ENCODE results near the gene TNFAIP3. TPM values are rescaled to one million over a fixed set of nuclear protein-coding genes. Genes with fewer than 3 reads are reported as not detected.
A peak's percentile ranks its signal among the peaks of the same experiment; 100 is the strongest.

Gene TNFAIP3
- polyA plus RNA-seq, 6 donors from 2014 or later = 4.0 to 48.4 (median 33.8) TPM

DNA sequence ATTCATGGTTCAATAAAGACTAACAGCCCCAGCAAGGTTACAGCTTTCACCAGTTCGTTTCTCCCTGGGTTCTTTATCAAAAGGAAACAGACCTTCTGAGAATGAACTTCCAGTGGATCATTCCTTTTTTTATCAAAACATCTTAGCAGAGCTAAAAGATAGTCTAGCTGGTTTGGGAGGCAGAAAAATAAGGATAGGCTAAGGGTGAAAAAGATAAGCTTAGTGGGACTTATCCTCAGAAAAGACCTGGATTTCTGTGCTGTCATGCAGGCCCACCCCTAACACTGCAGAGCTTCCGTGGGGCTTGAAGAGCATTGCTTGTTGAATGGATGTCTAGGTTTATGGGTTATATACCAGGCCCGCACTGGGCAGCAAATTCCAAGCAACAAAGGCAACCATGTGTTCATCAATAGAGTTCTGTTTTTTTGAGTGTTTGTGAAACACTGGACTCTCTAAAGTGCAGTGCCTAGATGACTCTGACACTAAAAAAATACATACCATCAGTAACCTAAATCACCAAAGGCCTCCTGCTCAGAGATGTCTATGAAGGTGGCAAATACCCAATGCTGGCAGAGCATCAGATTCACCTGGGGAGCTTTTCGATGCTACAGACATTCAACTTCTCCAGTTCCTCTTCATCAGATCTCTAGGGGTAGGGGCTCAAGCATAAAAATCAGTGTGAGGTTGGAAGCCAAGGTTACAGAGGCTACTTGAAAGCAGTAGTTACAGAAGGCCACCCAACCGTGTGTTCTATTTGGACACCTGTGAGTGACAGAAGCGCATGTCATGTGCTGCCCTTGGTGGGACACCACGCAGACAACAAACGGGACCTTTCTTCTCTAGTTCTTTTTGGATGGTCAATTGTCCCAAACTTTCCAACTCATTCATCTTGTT lies 53.0 kb downstream of the TNFAIP3 start:
- peak; percentile 48 for DNase-seq
- Mint-ChIP-seq H3K4me1 (peaks cover 24 to 39% (median 27%) of the 10 kb centered on the region in 3 donors), H3K36me3 (no peaks in the 10 kb centered on the region), H3K9me3 (no peaks in the 10 kb centered on the region), H3K27ac (peak overlapping the region in 5 of 6 donors; percentile 30 to 88 (median 68)), H3K27me3 (no peaks in the 10 kb centered on the region), H3K4me3 (peak overlapping the region in 2 of 8 donors; percentile 9 to 67)
- peak; percentile 88 to 89 for ATAC-seq (ENCODE audit: low read depth in 2 of 2)

DNA sequence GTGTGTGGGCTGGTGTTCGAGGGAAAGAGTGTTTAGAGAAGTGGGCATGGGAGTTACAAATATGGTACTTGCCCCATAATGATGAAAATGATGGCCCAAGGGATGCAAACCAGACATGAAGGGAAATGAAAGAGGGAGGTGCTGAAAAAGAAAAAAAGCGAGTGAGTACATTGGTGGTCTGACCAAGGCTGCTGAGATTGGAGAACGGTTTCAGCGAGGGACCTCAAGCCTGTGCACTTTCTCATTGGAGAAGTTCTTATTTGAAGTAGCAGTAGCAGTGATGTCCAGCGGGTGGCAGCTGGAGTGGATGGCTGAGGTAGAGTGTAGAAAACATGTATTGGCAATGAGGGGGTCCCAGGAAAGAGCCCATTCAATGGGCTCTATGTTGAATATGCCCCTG lies 54.8 kb downstream of the TNFAIP3 start:
- Mint-ChIP-seq H3K36me3 (no peaks in the 10 kb centered on the region), H3K4me3 (peak overlapping the region in 2 of 8 donors; percentile 13 to 26), H3K9me3 (no peaks in the 10 kb centered on the region), H3K27me3 (no peaks in the 10 kb centered on the region), H3K4me1 (peaks cover 38 to 51% (median 39%) of the 10 kb centered on the region in 3 donors), H3K27ac (peak overlapping the region in 5 of 6 donors; percentile 8 to 82 (median 29))
- peak; percentile 59 to 62 for ATAC-seq (ENCODE audit: low read depth in 2 of 2)
- no peak for DNase-seq

DNA sequence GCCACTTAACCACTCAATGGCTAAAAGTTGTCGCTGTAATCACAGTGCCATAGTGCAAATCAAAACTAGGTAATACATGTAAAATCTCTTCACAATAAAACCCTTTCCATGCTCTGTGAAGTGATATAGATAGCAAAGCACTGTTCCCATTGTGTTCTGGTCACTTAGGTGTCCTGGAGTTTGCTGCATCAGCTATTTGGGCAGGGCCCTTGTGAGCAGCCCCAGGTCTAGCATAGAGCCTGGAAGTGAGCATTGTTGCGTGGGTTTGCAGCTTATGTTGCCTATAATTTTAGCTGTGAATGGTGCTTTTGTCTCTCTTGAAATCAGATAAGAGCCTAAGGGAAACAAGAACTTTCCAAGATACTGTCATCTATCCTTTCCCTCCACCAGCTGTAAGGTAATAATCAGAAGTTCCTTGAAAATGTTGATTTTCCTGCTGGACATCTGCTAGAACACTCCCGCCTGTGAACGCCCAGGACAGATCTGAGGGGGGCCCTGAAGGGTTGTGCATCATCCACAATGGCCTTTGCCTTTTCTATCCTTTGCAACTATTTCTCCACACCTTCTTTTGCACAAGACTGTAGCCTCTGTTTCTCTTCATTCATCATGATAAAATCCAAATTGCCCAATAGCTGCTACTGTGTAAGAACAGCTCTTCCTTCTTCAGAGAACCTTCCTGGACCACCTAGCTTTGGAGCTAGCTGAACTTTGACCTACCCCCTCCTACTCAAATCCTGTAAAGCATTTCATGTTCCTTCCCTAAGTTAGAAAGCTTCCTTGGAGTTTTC lies 57.0 kb downstream of the TNFAIP3 start:
- Mint-ChIP-seq H3K27ac (peak overlapping the region in 4 of 6 donors; percentile 25 to 90 (median 66)), H3K9me3 (no peaks in the 10 kb centered on the region), H3K27me3 (no peaks in the 10 kb centered on the region), H3K36me3 (no peaks in the 10 kb centered on the region), H3K4me1 (peaks cover 54 to 72% (median 59%) of the 10 kb centered on the region in 3 donors), H3K4me3 (no peak overlapping the region)
- DNase-seq = no peak
- no peak for ATAC-seq (ENCODE audit: low read depth in 2 of 2)

DNA sequence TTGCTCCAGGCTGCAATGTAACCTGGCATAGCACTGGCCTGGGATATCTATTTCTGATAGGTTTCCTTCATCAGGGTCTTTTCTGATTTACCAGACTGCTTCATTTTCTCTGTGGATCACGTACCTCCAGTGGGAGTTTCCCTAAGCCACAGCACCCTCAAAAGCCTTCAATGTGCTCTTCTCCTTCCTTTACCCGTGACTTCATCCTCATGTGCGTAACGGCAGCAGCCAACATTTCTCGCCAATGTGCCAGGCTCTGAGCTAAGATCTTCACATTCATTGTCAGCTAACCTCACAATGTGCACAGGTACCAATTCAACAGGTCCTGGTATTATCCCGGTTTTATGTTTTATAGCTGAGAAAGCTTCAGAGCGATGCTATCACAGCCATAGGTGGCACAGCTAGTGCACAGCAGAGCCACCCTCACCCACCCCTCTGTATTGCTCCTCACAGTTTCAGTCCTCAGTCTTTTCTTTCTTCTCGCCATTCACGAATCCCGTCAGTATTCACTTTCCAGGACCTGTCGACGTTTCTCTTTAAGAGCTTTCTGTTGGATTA lies 58.2 kb downstream of the TNFAIP3 start:
- DNase-seq = no peak
- H3K36me3 Mint-ChIP-seq = no peaks in the 10 kb centered on the region
- no peaks in the 10 kb centered on the region for H3K9me3 Mint-ChIP-seq
- ATAC-seq (ENCODE audit: low read depth in 2 of 2) = no peak
- H3K27me3 Mint-ChIP-seq = no peaks in the 10 kb centered on the region
- no peak overlapping the region for H3K4me3 Mint-ChIP-seq
- H3K4me1 Mint-ChIP-seq = peaks cover 47 to 68% (median 53%) of the 10 kb centered on the region in 3 donors
- peak overlapping the region in 3 of 6 donors; percentile 39 to 79 (median 39) for H3K27ac Mint-ChIP-seq

DNA sequence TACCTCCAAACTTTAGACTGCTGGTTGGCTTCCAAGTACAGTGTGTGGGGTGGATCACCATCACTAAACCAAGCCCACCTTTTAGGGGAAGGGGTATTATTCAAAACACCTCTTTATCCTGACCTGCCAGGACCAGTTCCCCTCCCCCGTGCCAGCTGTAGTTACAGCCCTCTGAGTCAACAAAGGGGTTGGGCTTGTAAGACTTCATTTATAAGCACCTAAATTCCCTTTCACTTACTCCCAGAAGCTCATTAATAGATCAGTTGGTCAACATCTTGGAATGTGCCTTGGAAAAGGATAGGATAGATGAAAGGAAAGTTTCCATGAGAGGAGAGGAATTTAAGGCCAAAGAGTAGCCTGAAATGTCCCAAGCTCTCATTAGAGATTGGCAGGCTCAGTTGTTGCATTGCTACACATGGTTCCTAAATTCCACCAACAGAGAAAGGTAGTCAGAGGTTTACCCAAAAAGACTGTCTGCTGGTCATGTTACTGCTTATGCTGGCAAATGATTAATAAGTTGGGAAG lies 59.2 kb downstream of the TNFAIP3 start:
- DNase-seq (no peak), ATAC-seq (ENCODE audit: low read depth in 2 of 2) (no peak)
- peak overlapping the region; percentile 9 to 99 (median 56) for H3K27ac Mint-ChIP-seq

DNA sequence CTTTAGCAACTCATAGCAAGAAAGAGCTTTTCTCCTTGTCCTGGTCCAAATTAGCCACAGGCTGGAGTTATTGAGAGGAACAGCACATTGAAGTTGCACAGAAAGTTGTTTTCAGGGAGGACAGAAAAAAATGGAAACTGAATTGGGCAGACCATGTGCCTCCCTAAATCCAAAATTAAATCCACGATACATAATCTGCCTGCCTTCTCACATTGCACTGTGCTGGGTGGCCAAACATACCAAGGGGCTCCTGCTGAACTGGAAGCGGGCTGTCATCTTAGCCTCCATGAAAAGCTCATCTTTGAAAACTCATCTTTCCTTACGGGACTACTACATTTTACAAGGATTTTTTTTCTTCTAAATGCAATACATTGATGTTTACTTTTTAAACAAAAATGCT lies 59.9 kb downstream of the TNFAIP3 start:
- Mint-ChIP-seq H3K27ac (peak overlapping the region in 5 of 6 donors; percentile 83 to 99 (median 97)), H3K36me3 (no peaks in the 10 kb centered on the region), H3K27me3 (no peaks in the 10 kb centered on the region), H3K4me3 (peak overlapping the region in 5 of 8 donors; percentile 6 to 84 (median 72)), H3K4me1 (peaks cover 37 to 50% (median 39%) of the 10 kb centered on the region in 3 donors), H3K9me3 (no peaks in the 10 kb centered on the region)
- no peak for ATAC-seq (ENCODE audit: low read depth in 2 of 2)
- no peak for DNase-seq

More for the DNA sequence above, 59.2 kb downstream of the TNFAIP3 start:
- Mint-ChIP-seq H3K27me3 (no peaks in the 10 kb centered on the region), H3K9me3 (no peaks in the 10 kb centered on the region), H3K36me3 (no peaks in the 10 kb centered on the region), H3K4me1 (peaks cover 40 to 57% (median 46%) of the 10 kb centered on the region in 3 donors), H3K4me3 (peak overlapping the region in 2 of 8 donors; percentile 6 to 84)

DNA sequence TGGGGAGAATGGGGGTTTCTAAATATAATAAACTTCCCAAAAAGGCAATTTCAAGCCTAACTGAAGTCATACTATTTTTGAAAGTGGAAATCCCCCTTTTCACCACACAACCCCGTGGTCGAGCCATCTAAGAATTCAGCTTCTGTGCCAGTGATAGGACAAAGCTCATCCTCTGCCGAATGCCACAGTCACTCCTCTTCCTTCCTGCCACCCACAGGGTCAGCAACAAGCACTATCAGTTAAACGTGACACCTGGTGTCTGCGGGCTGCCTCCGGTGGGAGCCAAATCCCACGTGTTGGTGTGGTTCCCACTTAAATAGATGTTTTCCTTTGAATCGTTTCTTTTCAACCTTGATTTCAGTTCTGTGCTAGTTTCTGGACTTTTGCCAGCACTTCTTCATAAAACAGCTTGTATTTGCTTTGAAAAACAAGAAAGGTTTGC lies 60.7 kb downstream of the TNFAIP3 start:
- Mint-ChIP-seq H3K36me3 (no peaks in the 10 kb centered on the region), H3K9me3 (no peaks in the 10 kb centered on the region), H3K4me1 (peaks cover 37 to 49% (median 38%) of the 10 kb centered on the region in 3 donors), H3K27me3 (no peaks in the 10 kb centered on the region), H3K4me3 (peak overlapping the region; percentile 48 to 84 (median 72)), H3K27ac (peak overlapping the region; percentile 83 to 99 (median 96))
- ATAC-seq (ENCODE audit: low read depth in 2 of 2) = peak; percentile 93 to 96
- peak; percentile 79 for DNase-seq

DNA sequence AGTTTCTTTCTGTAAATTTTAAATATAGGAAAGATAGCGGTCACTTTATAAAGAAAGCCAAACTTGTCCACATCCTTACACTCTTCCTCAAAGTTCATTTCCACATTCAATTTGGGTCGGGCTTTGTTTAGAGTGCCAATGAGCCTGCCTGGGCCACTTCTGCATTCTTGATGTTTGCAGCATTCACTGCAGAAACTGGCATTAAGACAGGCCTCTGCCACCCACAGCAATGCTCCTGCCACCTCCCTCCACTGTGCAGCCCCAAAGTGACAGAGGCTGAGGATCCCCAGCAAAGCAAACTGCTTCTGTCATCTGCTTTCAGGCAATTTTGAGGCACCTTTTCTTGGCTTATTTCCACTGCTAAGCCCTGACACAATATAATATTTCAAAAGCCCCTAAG lies 61.2 kb downstream of the TNFAIP3 start:
- ATAC-seq (ENCODE audit: low read depth in 2 of 2) (peak; percentile 69 to 71), DNase-seq (peak; percentile 52)
- Mint-ChIP-seq H3K36me3 (no peaks in the 10 kb centered on the region), H3K27me3 (no peaks in the 10 kb centered on the region), H3K27ac (peak overlapping the region; percentile 83 to 99 (median 96)), H3K4me1 (peaks cover 37 to 48% (median 38%) of the 10 kb centered on the region in 3 donors), H3K9me3 (no peaks in the 10 kb centered on the region), H3K4me3 (peak overlapping the region; percentile 48 to 84 (median 72))

DNA sequence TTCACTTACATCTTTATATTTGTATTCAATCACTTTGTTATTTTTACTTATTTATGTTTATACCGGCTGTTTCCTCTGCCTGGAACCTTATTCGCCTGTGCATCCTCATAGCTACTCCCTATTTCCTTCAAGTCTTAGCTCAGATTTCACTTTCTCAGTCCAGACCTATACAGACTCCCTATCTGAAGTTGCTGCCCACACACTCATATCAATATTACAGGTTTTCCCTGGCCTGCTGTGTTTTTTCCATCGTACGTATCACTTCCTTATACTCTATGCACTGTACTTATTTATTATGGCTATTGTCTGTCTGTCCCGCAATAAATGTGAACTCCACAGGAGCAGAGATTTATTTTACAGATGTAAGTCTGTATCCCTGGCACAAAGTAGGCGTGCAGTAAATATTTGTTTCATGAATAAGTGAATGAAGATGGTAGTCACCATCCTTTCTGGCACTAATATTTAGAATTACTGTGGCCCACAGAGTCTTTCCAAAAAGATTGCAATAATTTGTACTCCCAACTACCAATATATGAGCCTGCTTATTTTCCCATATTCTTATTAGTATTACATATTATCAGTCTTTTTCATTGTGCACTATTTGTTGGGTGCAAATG lies 64.9 kb downstream of the TNFAIP3 start:
- peak overlapping the region in 1 of 6 donors; percentile 40 for H3K27ac Mint-ChIP-seq
- ATAC-seq (ENCODE audit: low read depth in 2 of 2) = no peak
- H3K4me1 Mint-ChIP-seq = peaks cover 20 to 26% (median 24%) of the 10 kb centered on the region in 3 donors
- H3K36me3 Mint-ChIP-seq = no peaks in the 10 kb centered on the region
- no peaks in the 10 kb centered on the region for H3K27me3 Mint-ChIP-seq
- no peak for DNase-seq
- H3K4me3 Mint-ChIP-seq = no peak overlapping the region
- H3K9me3 Mint-ChIP-seq = peaks cover 0 to 2% (median 0%) of the 10 kb centered on the region in 7 donors

Other genes starting within 250 kb of the TNFAIP3 start
- under 1 TPM in 3 of 6 donors, not detected in 3; 0.08 to 0.27 (median 0.13) TPM for gene PERP, start 240.2 kb downstream of the TNFAIP3 start, polyA plus RNA-seq (ENCODE audit: low read depth in 6 of 6)